AG04450 (cell line): ENCODE results near the gene SLC7A7. TPM values are rescaled to one million over a fixed set of nuclear protein-coding genes. Genes with fewer than 3 reads are reported as not detected.
"Not testable (repeated sequence)": the region's sequence is repeated elsewhere in the genome, so short reads cannot be mapped to it uniquely, and the experiment has no call there.

Experiments
- CTCF ChIA-PET: fragments of 300-600, 350-600 bp; formaldehyde crosslinking; extraction: SDS; loops from one replicate; lab custom pipeline; 2022; ENCODE audit warnings: antibody characterized with exemption, inconsistent platforms; lab: Charles Lee
- POLR2A ChIA-PET: fragments of 350-600 bp; formaldehyde crosslinking; extraction: SDS; loops from one replicate; lab custom pipeline; 2021; ENCODE audit warnings: antibody characterized with exemption, inconsistent platforms; lab: Yijun Ruan, JAX
- DNase-seq: peaks from one replicate; pipeline ENCODE4 v3.0.0-alpha.2; 2011; ENCODE audit warnings: low read depth, low spot score
- H3K27ac ChIP-seq: one replicate; pipeline ENCODE4 v1.5.1; 2012; ENCODE audit warnings: low read depth, low read length, control low read depth
- H3K27me3 ChIP-seq: one replicate; pipeline ENCODE4 v1.6.0; 2012; ENCODE audit warnings: low read length; ENCODE audit not compliant: control insufficient read depth, insufficient read depth
- H3K4me3 ChIP-seq: 2 replicates; pipeline ENCODE4 v1.5.1; 2011; ENCODE audit warnings: mild to moderate bottlenecking, low read depth, low read length, control low read depth
- H3K9me3 ChIP-seq: 2 replicates; pipeline ENCODE4 v1.5.1; 2012; ENCODE audit warnings: low read length; ENCODE audit not compliant: control insufficient read depth, insufficient read depth
- CTCF ChIP-seq: IDR thresholded peaks from 2 replicates; pipeline ENCODE4 v1.5.1; 2011; ENCODE audit warnings: low read depth, low read length, control low read depth, inconsistent platforms
- polyA plus RNA-seq: library from polyadenylated mRNA; depleted of rRNA; stranded (reverse); fragments of >200 nt; gene quantifications from 2 replicates; pipeline ENCODE4 v1.2.3, GENCODE V29; 2011

Gene SLC7A7
- polyA plus RNA-seq, 1 experiment: 7.7 TPM

DNA sequence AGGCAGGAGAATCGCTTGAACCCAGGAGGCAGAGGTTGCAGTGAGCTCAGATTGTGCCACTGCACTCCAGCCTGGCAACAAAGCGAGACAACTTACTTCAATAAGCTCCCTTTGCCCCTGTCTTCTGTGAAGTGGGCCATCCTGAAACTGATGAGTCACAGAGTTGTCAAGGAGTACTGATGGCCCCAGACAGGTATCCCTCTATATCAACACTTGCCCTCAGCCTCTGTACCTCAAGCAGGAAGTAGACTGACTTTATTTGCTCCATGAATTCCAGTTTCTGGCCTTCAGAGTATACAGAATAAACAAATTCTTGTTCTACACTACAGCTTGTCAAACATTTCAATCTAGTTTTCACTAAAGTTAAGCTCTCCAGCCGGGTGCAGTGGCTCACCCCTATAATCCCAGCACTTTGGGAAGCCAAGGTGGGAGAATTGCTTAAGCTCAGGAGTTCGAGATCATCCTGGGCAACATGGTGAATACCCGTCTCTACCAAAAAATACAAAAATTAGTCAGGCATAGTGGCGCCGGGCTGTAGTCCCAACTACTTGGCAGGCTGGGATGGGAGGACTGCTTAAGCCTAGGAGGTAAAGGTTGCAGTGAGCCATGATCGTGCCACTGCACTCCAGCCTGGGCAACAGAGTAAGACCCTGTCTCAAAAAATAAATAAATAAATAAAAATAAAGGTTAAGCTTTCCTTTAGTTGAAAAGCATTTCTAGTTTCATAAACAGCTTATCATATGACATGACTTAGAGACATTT lies 39.9 kb upstream of the SLC7A7 start:
- no peak for TF ChIP-seq CTCF
- POLR2A ChIA-PET: interaction anchor here (4.7 kb wide), 1 partner anchor 32 kb away, joined by 32 read pairs; no protein-coding TSS in a partner anchor
- no peak for DNase-seq
- CTCF ChIA-PET: interaction anchor here (0.7 to 8.5 kb wide), 18 partner anchors 8 to 465 kb away, joined by 3 to 217 read pairs (median 12); partner anchors contain the start of genes LRP10 and MMP14
- H3K27ac ChIP-seq: no peak overlapping the region
- no peak overlapping the region for H3K4me3 ChIP-seq
- H3K27me3 ChIP-seq: no peaks in the 10 kb centered on the region
- peaks cover 3% of the 10 kb centered on the region for H3K9me3 ChIP-seq

- DNase-seq, H3K27ac ChIP-seq, H3K4me3 ChIP-seq, H3K27me3 ChIP-seq, H3K9me3 ChIP-seq: not testable (repeated sequence)
- POLR2A ChIA-PET: interaction anchor here (0.7 to 4.7 kb wide), 2 partner anchors 17 to 31 kb away, joined by 5 to 32 read pairs; no protein-coding TSS in a partner anchor
- CTCF ChIA-PET: interaction anchor here (0.7 to 8.5 kb wide), 26 partner anchors 9 to 464 kb away, joined by 3 to 217 read pairs (median 8); partner anchors contain the start of genes LRP10, MMP14 and MRPL52
Measured at GRCh38 chr14:22854296-22854695, 39.1 kb upstream of the SLC7A7 start.

- ChIA-PET POLR2A (interaction anchor here (1.0 to 4.7 kb wide), 3 partner anchors 15 to 87 kb away, joined by 3 to 53 read pairs (median 32); partner anchors contain the start of gene MMP14), CTCF (interaction anchor here (0.9 to 8.5 kb wide), 37 partner anchors 8 to 316 kb away, joined by 3 to 217 read pairs (median 6); partner anchors contain the start of genes ABHD4, LRP10, MMP14 and MRPL52)
Measured at GRCh38 chr14:22852940-22853767, 37.9 kb upstream of the SLC7A7 start.

GRCh38 chr14:22852599-22852939 lies 37.3 kb upstream of the SLC7A7 start:
- Histone ChIP-seq H3K4me3 (no peak overlapping the region), H3K27ac (peak overlapping the region; percentile 52), H3K9me3 (peaks cover 3% of the 10 kb centered on the region), H3K27me3 (no peaks in the 10 kb centered on the region)
- no peak for TF ChIP-seq CTCF
- no peak for DNase-seq
- CTCF ChIA-PET: interaction anchor here (0.9 to 8.5 kb wide), 28 partner anchors 8 to 316 kb away, joined by 3 to 217 read pairs (median 6); partner anchors contain the start of genes ABHD4, LRP10, MMP14 and OXA1L
- POLR2A ChIA-PET: interaction anchor here (3.9 to 4.7 kb wide), 2 partner anchors 14 to 30 kb away, joined by 32 to 53 read pairs; partner anchors contain the start of gene MMP14

More at GRCh38 chr14:22852940-22853767, 37.9 kb upstream of the SLC7A7 start:
- Histone ChIP-seq H3K9me3 (peaks cover 3% of the 10 kb centered on the region), H3K27me3 (no peaks in the 10 kb centered on the region), H3K4me3 (peak overlapping the region; percentile 56), H3K27ac (peak overlapping the region; percentile 52)
- TF ChIP-seq CTCF: peak; percentile 91
- DNase-seq: no peak

DNA sequence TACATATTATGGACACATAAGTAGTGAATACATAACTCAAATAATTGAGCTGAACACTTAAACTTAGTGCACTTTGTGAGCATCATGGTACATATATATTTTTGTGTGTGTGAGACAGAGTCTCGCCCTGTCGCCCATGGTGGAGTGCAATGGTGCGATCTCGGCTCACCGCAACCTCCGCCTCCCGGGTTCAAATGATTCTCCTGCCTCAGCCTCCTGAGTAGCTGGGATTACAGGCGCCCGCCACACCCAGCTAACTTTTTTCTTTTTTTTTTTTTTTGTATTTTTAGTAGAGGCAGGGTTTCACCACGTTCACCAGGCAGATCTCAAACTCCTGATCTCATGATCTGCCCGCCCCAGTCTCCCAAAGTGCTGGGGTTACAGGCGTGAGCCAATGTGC lies 36.9 kb upstream of the SLC7A7 start:
- not testable (repeated sequence) for H3K27me3 ChIP-seq, H3K4me3 ChIP-seq, H3K9me3 ChIP-seq, DNase-seq
- ChIA-PET CTCF (interaction anchor here (0.6 to 8.5 kb wide), 28 partner anchors 8 to 1102 kb away, joined by 3 to 217 read pairs (median 6); partner anchors contain the start of genes ABHD4, LRP10, MMP14 and OXA1L), POLR2A (interaction anchor here (0.8 to 4.7 kb wide), 3 partner anchors 14 to 546 kb away, joined by 3 to 53 read pairs (median 32); partner anchors contain the start of gene MMP14)
- H3K27ac ChIP-seq: peak overlapping the region; percentile 100
